Measurements from ENCODE around the gene H2BK1. TPM values are rescaled to one million over a fixed set of nuclear protein-coding genes. Genes with fewer than 3 reads are reported as not detected.

Gene H2BK1
- total and polyA plus RNA-seq, 2 experiments from 2014 or later: not detected

DNA sequence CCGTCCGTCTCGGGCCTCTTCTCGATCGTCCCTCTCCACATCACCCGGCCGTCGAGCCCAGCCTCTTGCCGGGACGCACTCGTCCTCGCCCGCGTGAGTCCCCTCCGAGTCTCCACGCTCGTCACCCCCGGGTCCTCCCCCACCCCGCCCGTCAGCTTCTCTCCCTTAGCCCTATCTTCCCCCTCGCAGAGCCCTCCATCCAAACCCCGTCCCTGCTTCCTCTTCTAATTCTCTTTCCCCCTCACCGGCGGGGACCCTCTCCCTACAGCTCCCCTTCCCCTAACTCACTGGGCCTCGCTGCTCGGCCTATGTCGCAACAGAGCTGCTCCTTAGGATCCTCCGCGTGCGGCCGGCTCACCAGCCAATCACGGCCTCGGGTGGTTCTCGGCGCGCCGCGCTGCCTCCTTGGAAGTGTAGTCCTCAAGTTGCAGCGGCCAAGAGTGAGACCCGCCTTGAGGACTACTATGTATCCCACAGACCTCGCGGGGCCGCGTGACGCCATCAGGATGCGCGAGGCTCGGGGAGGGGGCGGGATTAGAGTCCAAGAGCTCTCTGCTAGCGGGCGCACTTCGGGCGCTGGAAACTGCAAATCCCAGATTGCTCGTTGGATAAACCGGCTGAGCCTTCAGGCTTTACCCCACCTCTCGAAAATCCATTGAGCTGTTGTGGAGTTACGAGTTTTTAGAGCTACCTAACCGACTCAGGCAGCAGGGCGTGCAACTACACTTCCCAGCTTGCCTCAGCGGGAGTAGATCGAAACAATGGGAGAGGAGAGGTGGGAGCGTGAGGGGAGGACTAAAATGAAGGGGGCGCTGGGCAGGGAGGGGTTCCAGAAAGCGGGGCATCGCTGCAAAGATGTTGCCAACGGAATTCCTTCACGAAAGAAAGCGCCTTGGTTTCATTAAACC lies 16.8 kb upstream of the H2BK1 start, which contains the start of gene ABCF2:
Gene ABCF2, minus strand, starts transcription at position 331 of the 908 bp plus-strand sequence. CDS start 747 bp downstream, outside the sequence.
- H3K4me1 ChIP-seq (ENCODE audit: insufficient read depth): peaks cover 34% of the 10 kb centered on the region
- H3K9me2 ChIP-seq (ENCODE audit: insufficient read depth): no peaks in the 10 kb centered on the region
- H3K36me3 ChIP-seq (ENCODE audit: low read depth): peaks cover 26% of the 10 kb centered on the region
- H3K79me2 ChIP-seq (ENCODE audit: insufficient read depth): peaks cover 38% of the 10 kb centered on the region
- peak within 1 kb of the TSS; percentile 91 for H3K9ac ChIP-seq
- H3K4me3 ChIP-seq: peak within 1 kb of the TSS; percentile 88
- peak; percentile 99 for DNase-seq
- H3K4me2 ChIP-seq (ENCODE audit: unreplicated experiment): peak within 1 kb of the TSS; percentile 86
- H4K20me1 ChIP-seq (ENCODE audit: insufficient read depth): no peaks in the 10 kb centered on the region
- TF ChIP-seq EZH2 (IDR thresholded peaks at IDR 0.05; ENCODE audit: insufficient read depth, poor library complexity, severe bottlenecking): no peak
- TF ChIP-seq EZH2phosphoT487 (IDR thresholded peaks at IDR 0.05; ENCODE audit: insufficient read depth, low read depth): no peak
- WGBS, 2 experiments (ENCODE audit: low coverage in 1 of 2, low lambda C conversion rate in 2 of 2, missing lambda C conversion rate in 2 of 2): 0 to 1% methylated on average over 67 to 68 of the region's 68 CpGs
- H2AFZ ChIP-seq: peak within 1 kb of the TSS; percentile 96
- H3K27ac ChIP-seq: peak within 1 kb of the TSS; percentile 77
- in situ Hi-C loops (cut with MboI): no loop called here
- no peaks in the 10 kb centered on the region for H3K9me3 ChIP-seq (ENCODE audit: low read depth)
- H3K27me3 ChIP-seq (replicated peaks; ENCODE audit: insufficient read depth): no peaks in the 10 kb centered on the region
- peaks cover 20% of the 10 kb centered on the region for H3F3A ChIP-seq (ENCODE audit: insufficient read depth)

DNA sequence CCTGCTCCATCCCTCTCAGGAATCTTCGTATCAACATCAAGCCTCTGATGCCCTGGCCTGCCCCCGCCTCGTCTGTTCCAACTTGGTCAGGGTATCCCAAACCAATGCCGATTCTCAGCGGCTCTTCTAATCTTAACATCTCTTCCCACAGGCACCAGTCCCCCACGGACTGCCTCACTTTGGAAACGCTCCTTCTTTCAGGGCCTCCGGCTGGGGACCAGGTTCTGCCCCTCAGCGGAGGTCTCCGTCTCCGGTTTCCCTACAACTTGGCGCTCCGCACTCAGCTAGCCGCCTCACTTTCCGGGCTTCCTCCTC lies 16.2 kb upstream of the H2BK1 start:
- Histone ChIP-seq H3K9ac (peak overlapping the region; percentile 91), H3K27ac (peak overlapping the region; percentile 61), H3K9me3 (ENCODE audit: low read depth) (no peaks in the 10 kb centered on the region), H3K4me2 (ENCODE audit: unreplicated experiment) (peak overlapping the region; percentile 86), H3F3A (ENCODE audit: insufficient read depth) (peaks cover 20% of the 10 kb centered on the region), H3K27me3 (replicated peaks; ENCODE audit: insufficient read depth) (no peaks in the 10 kb centered on the region), H3K36me3 (ENCODE audit: low read depth) (peaks cover 30% of the 10 kb centered on the region), H3K4me1 (ENCODE audit: insufficient read depth) (peaks cover 30% of the 10 kb centered on the region), H3K79me2 (ENCODE audit: insufficient read depth) (peaks cover 32% of the 10 kb centered on the region), H4K20me1 (ENCODE audit: insufficient read depth) (no peaks in the 10 kb centered on the region), H3K4me3 (peak overlapping the region; percentile 88), H2AFZ (peak overlapping the region; percentile 86), H3K9me2 (ENCODE audit: insufficient read depth) (no peaks in the 10 kb centered on the region)
- in situ Hi-C loops (cut with MboI): no loop called here
- DNase-seq: no peak
- no peak for TF ChIP-seq EZH2 (IDR thresholded peaks at IDR 0.05; ENCODE audit: insufficient read depth, poor library complexity, severe bottlenecking)
- TF ChIP-seq EZH2phosphoT487 (IDR thresholded peaks at IDR 0.05; ENCODE audit: insufficient read depth, low read depth): no peak
- WGBS, 2 experiments (ENCODE audit: low coverage in 1 of 2, low lambda C conversion rate in 2 of 2, missing lambda C conversion rate in 2 of 2): 1 to 2% methylated on average over 15 of the region's 15 CpGs

DNA sequence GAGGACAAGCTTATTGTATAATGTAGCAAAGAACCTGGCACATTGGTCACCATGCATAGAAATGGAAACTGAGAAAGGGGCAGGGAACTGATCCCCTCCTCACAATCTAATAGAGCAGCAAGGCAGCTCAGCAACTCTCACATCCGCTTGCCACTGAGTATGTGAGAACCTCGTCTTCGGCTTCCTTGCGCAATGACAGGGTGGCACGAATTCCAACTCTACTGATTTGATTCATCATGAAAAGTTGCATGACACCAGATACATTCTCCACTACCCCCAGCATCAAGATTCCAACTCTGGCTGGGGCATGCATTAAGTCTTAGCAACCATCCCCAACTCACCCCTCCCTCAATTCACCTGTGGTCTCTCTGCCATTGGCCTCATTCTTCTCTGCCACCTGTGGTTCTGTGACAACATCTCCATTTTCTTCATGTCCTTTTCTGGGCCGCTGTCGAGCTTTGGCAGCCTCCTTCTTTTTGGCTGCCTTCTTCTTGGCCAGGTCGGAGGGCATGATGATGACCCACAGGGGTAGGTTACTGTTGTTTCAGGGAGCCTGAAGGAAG lies 15.7 kb upstream of the H2BK1 start:
- Histone ChIP-seq H3K36me3 (ENCODE audit: low read depth) (peaks cover 35% of the 10 kb centered on the region), H3K4me2 (ENCODE audit: unreplicated experiment) (peak overlapping the region; percentile 86), H3K79me2 (ENCODE audit: insufficient read depth) (peaks cover 32% of the 10 kb centered on the region), H3K9me3 (ENCODE audit: low read depth) (no peaks in the 10 kb centered on the region), H3F3A (ENCODE audit: insufficient read depth) (peaks cover 17% of the 10 kb centered on the region), H2AFZ (peak overlapping the region; percentile 86), H4K20me1 (ENCODE audit: insufficient read depth) (no peaks in the 10 kb centered on the region), H3K27ac (peak overlapping the region; percentile 61; the same call in 1 of the 2 replicates), H3K4me3 (peak overlapping the region; percentile 88), H3K9me2 (ENCODE audit: insufficient read depth) (no peaks in the 10 kb centered on the region), H3K9ac (peak overlapping the region; percentile 91), H3K27me3 (replicated peaks; ENCODE audit: insufficient read depth) (no peaks in the 10 kb centered on the region), H3K4me1 (ENCODE audit: insufficient read depth) (peaks cover 25% of the 10 kb centered on the region)
- DNase-seq: peak; percentile 51
- WGBS, 2 experiments (ENCODE audit: low coverage in 1 of 2, low lambda C conversion rate in 2 of 2, missing lambda C conversion rate in 2 of 2): 54 to 59% methylated on average over 8 of the region's 8 CpGs
- in situ Hi-C loops (cut with MboI): no loop called here
- TF ChIP-seq EZH2phosphoT487 (IDR thresholded peaks at IDR 0.05; ENCODE audit: insufficient read depth, low read depth) (no peak), EZH2 (IDR thresholded peaks at IDR 0.05; ENCODE audit: insufficient read depth, poor library complexity, severe bottlenecking) (no peak)

DNA sequence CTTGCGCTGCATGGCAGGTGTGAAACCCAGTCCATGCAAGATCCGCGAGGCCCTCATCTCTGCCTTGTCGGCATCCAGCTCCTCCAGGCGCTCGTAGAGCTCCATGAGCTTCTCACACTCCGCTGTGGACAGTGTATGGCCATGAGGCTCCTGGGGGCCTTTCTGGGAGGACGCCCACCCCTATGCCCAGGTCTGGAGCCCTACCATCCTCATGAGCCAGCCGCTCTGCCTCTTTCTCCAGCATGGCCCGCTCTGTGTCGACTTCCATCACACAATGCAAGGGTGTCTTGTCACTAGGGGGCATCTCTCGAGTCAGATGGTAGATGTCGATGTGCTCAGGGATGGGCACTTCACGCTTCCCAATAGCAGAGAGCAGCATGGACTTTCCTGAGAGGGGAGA lies 13.4 kb upstream of the H2BK1 start:
- Histone ChIP-seq H3K79me2 (ENCODE audit: insufficient read depth) (peaks cover 32% of the 10 kb centered on the region), H3K9ac (no peak overlapping the region), H2AFZ (no peak overlapping the region), H3K27ac (no peak overlapping the region), H3K4me1 (ENCODE audit: insufficient read depth) (peaks cover 21% of the 10 kb centered on the region), H3K9me2 (ENCODE audit: insufficient read depth) (no peaks in the 10 kb centered on the region), H3K36me3 (ENCODE audit: low read depth) (peaks cover 43% of the 10 kb centered on the region), H3K9me3 (ENCODE audit: low read depth) (no peaks in the 10 kb centered on the region), H3F3A (ENCODE audit: insufficient read depth) (peaks cover 13% of the 10 kb centered on the region), H3K27me3 (replicated peaks; ENCODE audit: insufficient read depth) (no peaks in the 10 kb centered on the region), H3K4me2 (ENCODE audit: unreplicated experiment) (no peak overlapping the region), H4K20me1 (ENCODE audit: insufficient read depth) (no peaks in the 10 kb centered on the region), H3K4me3 (no peak overlapping the region)
- no peak for DNase-seq
- TF ChIP-seq EZH2phosphoT487 (IDR thresholded peaks at IDR 0.05; ENCODE audit: insufficient read depth, low read depth): no peak
- TF ChIP-seq EZH2 (IDR thresholded peaks at IDR 0.05; ENCODE audit: insufficient read depth, poor library complexity, severe bottlenecking): no peak
- in situ Hi-C loops (cut with MboI): no loop called here
- WGBS, 2 experiments (ENCODE audit: low coverage in 1 of 2, low lambda C conversion rate in 2 of 2, missing lambda C conversion rate in 2 of 2): 92 to 95% methylated on average over 14 of the region's 14 CpGs
